ENCODE results near the gene CACNA1S.

Gene CACNA1S

GRCh38 chr1:201112173-201112731 is at the start of gene CACNA1S:
TSS of gene CACNA1S (minus strand) at chr1:201112426. CDS start at chr1:201112339, 87 bp downstream.
- no peak for DNase-seq

GRCh38 chr1:201157949-201158348 is 45.7 kb upstream of the CACNA1S start:
- no peak for DNase-seq

GRCh38 chr1:201156819-201157218 is 44.6 kb upstream of the CACNA1S start:
- no peak for DNase-seq

GRCh38 chr1:201156346-201156745 is 44.1 kb upstream of the CACNA1S start:
- DNase-seq = no peak

DNA sequence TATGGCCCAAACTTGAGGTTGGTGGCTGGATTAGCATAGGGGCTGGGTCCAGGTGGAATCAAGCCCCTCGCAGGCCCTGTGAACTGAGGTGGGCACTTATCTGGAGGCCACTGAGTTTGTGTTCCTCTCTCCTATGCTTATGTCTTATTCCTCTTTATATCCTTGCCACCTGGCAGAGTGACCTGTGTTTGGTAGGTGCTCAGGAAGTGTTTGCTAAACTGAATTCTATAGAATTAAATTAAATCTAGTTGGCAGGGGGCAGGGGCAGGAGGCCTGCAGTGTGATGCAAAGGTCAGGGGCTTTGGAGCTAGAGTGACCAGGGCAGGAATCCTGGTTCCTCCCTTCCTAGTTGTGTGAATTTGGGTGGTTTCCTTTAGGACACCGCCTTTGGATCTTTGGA is 43.1 kb upstream of the CACNA1S start:
- DNase-seq = no peak

DNA sequence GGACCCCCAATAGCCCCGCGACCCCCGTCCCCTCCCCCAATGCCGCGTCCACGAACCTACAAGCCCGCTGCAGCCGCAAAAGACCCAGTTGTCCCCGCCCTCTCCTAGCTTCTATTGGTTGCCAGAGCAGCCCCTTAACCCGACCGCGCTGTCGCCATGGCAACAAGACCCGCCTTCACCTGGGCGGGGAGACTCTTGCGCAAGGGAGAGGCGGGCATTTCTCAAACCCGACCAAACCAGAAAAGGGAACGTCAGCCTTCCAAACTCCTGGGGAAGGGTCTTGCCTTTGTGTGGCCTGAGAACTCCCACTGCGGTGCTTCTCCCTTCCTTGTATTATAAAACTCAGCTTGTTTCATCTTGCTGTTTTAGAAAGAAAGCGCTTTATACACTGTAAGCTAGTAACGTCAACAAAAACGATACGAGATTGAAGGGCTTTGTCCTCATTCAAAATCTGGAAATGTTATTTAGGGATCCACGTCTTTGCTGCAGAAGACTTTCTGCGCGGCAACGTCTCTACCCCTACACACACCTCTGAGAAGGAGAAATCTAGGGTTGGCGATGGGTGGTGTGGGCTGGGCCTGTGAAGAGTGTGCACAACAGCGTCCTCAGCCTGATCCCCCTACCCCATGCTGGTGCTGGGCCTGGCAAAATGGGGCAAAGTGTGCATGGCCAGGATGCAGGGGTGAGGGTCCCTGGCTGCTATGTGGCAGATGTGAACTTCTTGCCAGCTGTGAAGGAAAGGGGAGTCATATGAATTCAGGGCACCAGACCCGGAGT is 42.4 kb upstream of the CACNA1S start, which contains the start of gene TMEM9:
TMEM9 (minus strand) TSS at position 86 of the 777 bp plus-strand sequence. CDS start 551 bp downstream, outside the sequence.
- peak; percentile 79 for DNase-seq

DNA sequence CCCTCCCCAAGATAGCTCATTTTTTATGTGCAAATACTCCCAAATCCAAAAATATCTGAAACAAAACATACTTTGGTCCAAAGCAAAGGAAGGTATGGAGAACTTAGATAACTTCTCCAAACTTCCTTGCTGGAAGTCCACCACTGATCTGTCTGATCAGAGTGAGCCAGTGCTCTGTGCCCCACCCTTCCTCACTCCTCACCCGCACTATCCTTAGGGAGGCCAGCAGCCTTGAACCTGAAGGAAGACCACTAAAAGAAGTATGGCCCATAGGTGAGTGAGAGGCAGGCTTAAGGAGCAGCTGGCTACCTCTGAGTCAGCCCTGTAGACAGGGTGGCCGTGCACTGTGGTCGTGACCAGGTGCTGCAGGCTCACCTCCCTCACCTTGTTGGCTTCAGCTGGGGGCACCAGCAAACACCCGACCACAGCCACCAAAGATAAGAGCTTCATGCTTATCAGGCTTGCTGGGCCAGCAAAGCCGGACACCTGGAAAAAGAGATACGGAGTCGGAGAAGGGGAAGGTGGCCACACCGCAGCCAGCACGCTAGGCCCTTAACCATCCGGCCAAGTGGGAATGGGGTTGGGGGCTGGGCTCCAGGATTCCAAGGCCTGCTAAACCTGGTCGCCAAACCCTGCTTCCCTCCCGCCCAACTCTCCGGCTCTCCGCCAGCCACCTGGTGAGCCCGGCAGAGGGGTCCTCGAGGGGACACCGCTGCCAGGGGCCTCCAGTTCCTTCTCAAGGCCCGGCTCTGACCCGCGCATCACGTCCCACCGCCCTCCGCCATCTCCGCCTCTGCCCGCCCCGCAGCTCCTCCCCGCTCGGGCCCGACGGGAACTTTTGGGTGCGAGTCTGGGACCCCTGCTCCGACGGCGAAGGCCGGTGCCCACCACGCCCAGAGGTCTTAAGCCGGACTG is 41.5 kb upstream of the CACNA1S start:
- DNase-seq = peak; percentile 51

DNA sequence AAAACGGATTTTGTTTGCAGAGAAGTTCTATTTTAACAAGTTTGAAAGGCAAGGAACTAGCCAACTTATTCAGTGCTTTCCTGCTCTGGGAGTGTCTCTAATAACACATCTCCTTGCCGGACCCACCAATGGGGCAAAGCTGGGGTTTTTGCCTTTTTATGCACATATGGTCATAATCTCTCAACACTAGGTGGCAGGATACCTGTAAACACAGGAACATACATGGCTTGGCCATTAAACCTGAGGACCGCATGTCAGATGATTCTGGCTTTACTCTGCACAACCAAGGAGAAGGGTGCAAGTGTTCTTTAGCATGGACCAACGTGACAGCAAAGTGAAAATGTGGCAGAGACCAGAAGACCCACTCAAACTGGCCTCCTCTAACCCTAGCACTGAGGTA is 37.2 kb upstream of the CACNA1S start:
- DNase-seq = no peak

DNA sequence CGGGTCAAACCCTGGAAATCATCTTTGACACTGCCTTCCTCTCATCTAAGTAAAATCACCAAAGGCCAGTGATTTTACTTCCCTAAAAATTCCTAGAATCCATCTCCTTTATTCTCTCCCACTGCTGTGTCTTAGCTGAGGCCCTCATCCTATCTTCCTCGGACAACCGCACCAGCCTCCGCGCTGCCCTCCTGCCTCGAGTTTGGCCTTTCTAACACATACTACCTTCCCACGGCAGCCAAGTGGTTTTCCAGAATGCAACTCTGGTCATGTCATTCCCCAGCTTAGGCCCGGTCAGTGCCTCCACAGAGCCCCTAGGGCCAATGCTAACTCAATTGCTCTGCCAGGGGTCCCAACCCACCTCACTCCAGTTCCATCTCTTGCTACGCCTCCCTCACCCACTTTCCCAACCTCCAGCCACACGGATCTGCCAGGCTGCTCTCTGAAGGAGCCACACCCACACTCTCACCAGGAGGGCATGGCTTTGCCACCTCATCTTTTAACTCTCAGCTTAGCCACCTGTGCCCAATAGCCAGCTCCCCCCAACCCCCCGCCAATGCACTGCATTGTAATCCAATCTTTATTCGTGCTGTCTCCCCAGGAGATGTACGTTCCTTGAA is 35.3 kb upstream of the CACNA1S start:
- no peak for DNase-seq

DNA sequence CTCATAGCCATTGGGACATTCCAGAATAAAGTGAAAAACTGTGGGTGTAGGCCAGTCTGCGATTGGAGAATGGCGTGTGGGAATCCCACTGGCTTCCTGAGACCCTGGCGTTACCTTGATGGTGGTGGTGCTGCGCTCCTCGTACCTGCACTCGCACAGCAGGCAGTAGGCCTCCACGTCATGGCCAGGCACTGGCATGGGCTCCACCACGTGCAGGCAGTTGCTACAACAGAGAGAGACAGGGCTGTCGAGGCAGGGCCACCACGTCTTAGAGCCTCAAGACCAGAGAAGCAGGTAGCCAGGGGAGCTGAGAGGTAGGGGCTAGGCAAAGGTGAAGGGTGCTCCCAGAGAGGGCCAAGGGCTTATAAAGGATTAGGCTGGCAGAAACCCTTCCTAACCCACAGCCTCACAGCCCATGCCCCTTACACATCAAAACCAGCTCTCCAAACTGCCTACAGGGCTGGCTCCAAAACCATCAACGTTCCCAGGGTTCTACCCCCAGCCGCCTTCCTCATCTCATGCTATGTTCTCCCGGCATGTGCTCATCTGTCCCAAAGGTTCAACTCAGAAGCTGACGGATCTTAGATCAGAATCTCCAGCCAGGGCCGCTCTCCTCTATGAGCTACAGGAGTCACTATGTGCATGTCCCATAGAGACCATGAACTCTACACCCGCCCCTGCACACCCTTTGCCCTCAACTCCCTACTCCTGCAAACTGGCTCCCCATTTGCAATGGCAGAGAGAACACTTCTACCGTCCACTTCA is 34.6 kb upstream of the CACNA1S start:
- no peak for DNase-seq

DNA sequence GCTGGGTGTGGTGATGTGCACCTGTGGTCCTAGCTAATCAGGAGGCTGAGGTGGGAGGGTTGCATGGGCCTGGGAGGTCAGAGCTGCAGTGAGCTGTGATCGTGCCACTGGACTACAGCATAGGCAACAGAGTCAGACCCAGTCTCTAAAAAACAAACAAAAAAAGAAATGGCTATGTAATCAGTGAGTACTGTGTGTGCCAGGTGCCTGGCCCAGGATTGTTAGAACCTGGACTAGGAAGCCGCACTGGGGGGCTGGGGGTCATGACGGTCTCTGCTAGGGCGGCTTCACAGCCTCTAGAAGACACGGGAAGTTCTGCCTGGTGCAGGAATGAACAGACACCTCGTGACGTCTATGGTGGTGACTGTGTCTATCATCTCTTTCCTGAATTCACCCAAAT is 33.6 kb upstream of the CACNA1S start:
- DNase-seq = no peak

- no peak for DNase-seq
Observed at GRCh38 chr1:201145132-201145531, 32.9 kb upstream of the CACNA1S start.

GRCh38 chr1:201144701-201145100 is 32.5 kb upstream of the CACNA1S start:
- no peak for DNase-seq

- DNase-seq = no peak
Observed at GRCh38 chr1:201143726-201144635, 31.8 kb upstream of the CACNA1S start.

- no peak for DNase-seq
Observed at GRCh38 chr1:201142849-201143725, 30.9 kb upstream of the CACNA1S start.

GRCh38 chr1:201142011-201142848 is 30.0 kb upstream of the CACNA1S start:
- DNase-seq = no peak

DNA sequence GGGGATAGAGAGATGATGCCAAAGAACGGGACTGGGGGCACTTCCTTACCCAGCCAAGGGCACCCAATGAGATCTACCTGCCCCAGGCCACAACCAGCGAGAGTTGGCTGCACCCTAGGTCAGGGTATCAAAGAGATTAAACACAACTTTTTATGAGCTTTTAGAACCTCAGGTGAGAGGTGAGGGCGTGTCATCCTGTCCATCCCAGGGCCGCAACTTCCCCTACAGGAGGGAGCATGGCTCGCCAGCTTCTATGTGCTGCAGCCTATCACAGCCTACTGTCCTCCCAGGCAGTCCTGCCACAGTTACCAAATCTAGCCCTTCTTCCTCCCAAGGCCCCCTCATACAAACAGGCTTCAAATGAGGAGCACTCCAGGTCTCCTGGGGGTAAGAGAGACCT is 29.2 kb upstream of the CACNA1S start:
- DNase-seq = no peak

- DNase-seq = no peak
Observed at GRCh38 chr1:201140941-201141260, 28.7 kb upstream of the CACNA1S start.

GRCh38 chr1:201140235-201140940 is 28.2 kb upstream of the CACNA1S start:
- DNase-seq = no peak

Measured in NK-92 treated with Interleukin-12 subunit alpha and Interleukin-12 subunit beta, amount 100 ng/mL, for 24 hours (cell line).